ENCODE results near the gene GPR146.

DNA sequence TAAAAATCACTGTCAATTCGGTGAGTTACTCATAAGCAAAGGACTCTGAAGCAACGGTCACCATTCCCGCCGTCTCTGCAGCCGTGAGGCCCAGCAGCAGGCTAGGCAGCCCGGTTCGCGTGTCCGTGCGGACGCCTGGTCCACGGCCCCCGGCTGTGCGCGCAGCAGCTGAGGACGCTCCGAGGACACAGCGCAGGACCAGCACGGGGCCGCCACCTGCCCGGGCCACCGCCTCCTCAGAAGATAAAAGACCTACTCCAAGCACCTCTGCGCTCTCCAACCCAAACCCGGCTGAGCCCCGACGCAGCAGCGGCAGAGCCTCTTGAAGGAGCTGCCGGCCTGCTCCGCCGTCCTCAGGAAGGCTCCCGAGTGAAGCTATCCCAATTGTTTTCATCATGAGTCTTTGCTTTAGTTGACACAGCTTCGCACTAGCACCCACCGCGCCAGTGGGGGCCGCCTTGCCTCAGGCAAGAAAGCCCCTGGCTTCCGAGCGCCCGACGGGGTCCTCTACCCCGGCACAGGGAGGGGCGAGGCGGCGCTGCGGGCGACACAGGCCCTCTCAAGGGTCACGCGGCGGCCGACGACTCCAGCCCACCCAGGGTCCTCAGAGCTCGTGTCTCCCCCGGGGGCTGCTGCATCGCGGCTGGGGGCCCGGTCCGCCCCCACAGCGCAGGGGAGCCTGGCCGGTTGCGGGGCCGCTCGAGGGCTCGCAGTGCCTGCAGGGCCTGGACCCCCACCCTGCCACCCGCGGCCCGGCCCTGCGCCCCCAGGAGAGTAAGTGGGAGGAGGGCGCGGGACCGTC lies 16.9 kb upstream of the GPR146 start:
- no peak for TF ChIP-seq PML (IDR thresholded peaks at IDR 0.05; ENCODE audit: low read length)
- no peak for TF ChIP-seq ZSCAN29 (IDR thresholded peaks at IDR 0.05)
- no peak for TF ChIP-seq MCM7 (IDR thresholded peaks at IDR 0.05)
